GM21526 (cell line): ENCODE data around the gene CD3G.
"Not testable (repeated sequence)": the region's sequence is repeated elsewhere in the genome, so short reads cannot be mapped to it uniquely, and the experiment has no call there.

Source experiments
- ATAC-seq: cut with Tn5 transposase; IDR thresholded peaks from one replicate; pipeline ENCODE4 v1.9.1; 2021; ENCODE audit warnings: moderate library complexity; ENCODE audit not compliant: unreplicated experiment, low FRiP score

The CD3G gene

DNA sequence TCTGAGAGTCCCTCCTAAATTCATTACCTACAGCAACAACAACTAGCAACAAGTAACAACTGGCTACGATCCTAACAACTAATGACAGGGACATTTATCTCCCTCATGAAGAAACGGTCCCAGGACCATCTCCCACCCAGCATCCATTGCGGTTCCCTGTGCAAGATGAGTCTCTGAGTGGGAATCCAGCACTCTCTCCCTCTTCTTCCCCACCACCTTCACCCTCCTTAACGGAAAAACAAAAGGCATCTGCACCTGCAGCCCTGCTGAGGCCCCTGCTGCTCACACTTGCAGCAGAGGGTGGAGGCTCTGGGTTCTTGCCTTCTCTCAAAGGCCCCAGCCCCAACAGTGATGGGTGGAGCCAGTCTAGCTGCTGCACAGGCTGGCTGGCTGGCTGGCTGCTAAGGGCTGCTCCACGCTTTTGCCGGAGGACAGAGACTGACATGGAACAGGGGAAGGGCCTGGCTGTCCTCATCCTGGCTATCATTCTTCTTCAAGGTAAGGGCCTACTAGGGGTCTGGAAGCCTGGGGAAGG lies at the start of gene CD3G:
TSS of gene CD3G (plus strand) at position 364 of the 535 bp plus-strand sequence. CDS start at position 444, 80 bp downstream.
- ATAC-seq = no peak

DNA sequence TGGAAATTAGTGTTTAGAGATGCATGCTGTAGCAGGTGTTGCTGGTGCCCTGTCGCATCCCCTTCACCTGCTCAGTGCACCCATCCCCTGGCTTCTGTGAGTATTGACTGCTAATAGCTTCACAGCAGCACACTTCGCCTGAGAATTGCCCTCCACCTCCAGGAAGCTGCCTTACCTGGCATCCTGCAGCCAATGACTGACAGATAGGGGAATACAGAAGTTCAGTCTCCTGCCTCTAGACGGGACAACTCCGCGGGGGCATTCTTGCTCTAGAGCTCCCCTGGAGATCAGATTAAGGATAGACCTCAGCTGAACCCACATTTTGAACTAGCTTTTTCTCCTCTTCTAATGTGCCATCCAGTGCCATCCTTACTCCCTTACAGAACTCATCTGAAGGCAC lies 48.9 kb upstream of the CD3G start:
- no peak for ATAC-seq

DNA sequence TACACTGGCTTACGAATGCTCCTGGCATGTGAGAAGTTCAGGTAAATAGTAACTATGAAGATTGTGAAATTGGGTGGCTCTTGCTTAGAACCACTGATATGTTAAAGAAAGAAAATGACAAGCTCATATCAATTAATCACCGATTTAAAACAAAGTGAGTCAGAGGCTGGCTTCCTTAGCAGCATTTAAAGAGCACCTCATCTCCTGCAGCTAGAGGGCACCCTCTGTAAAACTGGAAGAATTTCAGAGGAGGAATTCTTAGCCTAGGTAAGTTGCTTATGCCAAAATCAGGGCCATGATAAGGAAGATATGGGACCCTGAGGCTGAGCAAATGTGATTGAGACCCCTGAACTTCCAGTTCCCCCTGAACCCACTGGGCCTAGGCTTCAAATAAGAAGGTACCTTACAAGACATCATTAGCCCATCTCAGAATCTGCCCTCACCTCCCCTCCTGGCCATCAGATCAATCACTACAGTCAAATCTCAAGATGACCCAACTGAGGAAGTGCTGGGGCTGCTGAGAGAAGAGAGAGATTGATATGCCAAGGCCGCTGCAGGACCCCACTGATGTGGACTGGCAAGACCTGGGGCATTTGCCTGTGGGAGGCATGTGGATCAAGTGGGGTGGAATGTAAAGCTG lies 48.2 kb upstream of the CD3G start:
- no peak for ATAC-seq

DNA sequence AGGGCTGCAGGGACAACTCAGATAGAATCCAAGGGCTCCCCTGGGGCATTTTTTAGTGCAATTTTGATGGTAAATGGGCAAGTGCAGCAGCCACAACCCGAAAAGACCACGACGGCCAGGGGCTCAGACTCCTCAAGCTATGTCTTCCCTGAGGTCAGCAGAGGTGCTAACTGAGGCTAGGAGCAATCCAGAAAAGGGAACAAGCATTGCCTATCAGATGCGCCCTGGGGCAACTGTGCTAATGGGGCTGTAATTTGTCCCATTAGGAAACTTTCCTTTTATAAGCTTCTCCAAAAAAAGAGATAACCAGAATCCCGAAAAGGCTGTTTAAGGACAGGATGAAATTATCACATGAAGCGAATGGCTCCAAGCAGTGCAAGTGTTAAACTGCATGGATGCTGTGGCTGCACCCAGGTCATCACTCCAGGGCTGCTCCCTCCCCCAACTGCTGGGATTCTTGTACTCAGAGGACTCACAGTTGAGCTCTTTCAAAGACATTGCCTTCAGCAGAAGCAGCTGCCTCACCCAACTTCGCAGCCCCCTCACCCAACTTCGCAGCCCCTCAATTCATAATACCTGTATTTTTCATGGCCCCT lies 42.4 kb upstream of the CD3G start:
- ATAC-seq = no peak

DNA sequence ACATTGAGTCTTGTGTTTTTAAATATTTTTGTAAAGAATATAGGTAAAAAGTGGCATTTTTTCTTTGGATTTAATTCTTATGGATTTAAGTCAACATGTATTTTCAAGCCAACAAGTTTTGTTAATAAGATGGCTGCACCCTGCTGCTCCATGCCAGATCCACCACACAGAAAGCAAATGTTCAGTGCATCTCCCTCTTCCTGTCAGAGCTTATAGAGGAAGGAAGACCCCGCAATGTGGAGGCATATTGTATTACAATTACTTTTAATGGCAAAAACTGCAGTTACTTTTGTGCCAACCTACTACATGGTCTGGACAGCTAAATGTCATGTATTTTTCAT lies 39.9 kb upstream of the CD3G start:
- ATAC-seq = no peak

DNA sequence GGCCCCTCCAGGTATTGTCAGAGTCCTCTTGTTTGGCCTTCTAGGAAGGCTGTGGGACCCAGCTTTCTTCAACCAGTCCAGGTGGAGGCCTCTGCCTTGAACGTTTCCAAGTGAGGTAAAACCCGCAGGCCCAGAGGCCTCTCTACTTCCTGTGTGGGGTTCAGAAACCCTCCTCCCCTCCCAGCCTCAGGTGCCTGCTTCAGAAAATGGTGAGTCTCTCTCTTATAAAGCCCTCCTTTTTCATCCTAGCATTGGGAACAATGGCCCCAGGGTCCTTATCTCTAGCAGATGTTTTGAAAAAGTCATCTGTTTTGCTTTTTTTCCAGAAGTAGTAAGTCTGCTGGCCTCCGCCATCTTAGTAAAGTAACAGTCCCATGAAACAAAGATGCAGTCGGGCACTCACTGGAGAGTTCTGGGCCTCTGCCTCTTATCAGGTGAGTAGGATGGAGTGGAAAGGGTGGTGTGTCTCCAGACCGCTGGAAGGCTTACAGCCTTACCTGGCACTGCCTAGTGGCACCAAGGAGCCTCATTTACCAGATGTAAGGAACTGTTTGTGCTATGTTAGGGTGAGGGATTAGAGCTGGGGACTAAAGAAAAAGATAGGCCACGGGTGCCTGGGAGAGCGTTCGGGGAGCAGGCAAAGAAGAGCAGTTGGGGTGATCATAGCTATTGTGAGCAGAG lies 39.4 kb upstream of the CD3G start, which contains the start of gene CD3E:
TSS of gene CD3E (plus strand) at position 163 of the 681 bp plus-strand sequence. CDS start at position 386, 223 bp downstream.
- no peak for ATAC-seq

DNA sequence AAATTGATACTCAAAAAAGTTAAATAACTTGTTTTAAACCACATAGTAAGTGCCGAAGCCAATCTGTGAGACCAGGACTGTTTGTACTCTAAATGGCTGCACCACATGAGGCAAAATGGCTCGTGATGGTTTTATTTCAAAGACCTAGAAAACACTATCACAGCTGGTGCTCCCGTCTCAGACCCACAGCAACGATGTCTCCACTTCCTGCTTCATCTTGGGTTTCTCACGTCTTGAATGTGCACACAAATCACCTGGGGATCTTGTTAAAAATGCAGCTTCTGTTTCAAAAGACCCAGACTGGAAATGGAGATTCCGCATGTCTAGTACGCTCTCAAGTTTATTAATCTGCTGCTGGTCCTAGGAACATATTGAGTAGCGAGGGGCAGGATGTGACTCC lies 38.4 kb upstream of the CD3G start:
- ATAC-seq = no peak

DNA sequence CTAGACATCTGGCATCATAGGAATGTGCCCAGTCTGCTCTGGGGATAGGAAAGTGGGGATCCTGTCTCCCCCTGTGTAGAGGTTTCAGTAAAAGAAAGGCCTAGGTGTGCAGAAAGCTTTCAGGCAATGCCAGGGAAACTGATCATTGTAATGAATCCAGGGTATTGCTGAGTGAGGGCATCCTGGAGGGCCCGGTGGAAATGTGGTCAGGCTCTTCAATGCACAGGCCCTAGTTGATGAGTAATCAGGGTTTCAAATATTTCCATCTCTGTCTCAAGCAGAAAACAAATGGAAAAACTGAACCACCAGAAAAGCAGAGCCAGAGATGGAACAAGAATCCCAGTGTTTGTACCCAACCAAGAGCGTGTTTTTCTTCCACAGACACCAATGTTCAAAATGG lies 37.6 kb upstream of the CD3G start:
- no peak for ATAC-seq

DNA sequence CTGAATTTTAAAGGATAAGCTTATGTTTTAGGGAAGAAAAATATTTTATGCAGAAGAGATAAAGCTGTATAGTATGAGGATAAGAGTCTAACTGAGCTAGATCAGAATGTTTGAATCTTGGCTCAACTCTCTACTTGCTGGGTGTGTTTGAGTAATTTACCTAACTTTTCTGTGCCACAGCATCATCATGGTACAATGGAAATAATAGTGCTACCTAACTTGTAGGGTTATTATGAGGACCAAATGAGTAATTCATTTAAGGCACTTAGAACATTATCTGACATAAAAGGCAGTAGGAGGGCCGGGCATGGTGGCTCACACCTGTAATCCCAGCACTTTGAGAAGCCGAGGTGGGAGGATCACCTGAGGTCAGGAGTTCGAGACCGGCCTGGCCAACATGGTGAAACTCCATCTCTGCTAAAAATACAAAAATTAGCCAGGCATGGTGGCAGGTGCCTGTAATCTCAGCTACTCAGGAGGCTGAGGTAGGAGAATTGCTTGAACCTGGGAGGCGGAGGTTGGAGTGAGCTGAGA lies 35.1 kb upstream of the CD3G start:
- ATAC-seq = not testable (repeated sequence)

DNA sequence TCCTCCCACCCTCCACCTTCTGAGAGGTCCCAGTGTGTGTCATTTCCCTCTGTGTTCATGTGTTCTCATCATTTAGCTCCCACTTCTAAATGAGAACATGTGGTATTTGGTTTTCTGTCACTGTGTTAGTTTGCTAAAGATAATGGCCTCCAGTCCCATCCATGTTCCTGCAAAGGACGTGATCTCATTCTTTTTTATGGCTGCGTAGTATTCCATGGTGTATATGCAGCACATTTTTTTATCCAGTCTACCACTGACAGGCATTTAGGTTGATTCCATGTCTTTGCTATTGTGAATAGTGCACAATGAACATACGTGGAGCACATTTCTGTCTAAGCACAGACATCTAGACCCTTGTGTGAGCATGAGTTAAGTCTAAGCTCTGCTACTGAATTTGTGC lies 33.9 kb upstream of the CD3G start:
- ATAC-seq = no peak

DNA sequence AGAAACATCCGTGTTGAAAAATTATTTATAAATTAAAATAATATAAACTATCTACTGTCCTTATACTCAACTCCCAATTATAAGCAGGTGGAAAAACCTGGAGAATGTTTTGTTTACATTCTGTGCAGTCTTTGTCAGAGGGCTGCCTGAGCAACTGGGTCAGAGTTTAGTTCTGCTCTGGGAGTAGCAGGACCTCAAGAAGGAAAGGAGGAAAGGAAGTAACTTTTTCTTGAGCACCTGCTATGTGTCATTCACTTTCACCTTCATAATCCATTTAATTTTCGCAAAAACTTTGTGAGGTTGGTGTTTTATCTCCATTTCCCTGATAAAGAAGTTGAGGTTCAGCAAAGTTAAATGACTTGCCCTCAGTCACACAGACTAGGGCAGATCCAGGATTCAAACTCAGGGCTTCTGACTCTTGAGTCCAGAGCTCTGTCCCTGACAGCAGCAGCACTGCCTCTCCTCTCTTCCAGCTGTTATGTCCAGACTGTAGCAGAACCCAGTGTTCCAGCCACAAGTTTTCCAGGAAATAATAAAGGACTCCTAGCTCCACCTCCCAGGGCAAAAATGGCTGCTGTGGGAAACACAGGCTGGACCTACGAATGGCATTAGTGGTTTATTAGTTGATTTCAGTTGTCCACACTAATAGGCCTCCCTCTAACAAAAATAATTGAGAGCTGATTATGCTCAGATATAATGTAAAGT lies 33.2 kb upstream of the CD3G start:
- no peak for ATAC-seq

DNA sequence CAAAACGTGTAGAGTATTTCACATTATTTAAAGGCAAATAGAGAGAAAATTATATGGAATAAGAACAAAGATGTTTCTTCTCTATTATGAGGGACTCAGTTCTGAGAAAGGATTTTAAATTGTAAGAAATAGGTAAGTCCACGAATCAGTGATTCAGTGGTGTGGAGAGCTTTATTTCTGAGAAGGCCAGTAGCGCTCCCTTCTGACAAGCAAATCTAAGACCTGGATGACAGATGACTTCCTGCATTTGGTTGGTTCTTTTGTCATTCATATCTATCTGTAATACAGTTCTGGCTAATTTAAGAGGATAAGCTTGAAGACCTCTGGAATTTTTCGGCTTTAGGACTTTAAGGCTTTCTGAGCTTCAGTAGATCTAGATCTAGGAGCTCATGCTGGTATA lies 32.6 kb upstream of the CD3G start:
- no peak for ATAC-seq

DNA sequence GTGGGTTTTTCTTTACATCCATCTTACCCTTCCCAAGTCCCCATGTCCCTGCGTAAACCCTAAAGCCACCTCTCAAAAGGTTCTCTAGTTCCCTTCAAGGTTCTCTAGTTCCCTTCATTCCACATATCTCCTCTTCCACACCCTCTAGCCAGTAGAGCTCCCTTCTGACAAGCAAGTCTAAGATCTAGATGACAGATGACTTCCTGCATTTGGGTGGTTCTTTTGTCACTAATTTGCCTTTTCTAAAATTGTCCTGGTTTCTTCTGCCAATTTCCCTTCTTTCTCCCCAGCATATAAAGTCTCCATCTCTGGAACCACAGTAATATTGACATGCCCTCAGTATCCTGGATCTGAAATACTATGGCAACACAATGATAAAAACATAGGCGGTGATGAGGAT lies 31.8 kb upstream of the CD3G start:
- no peak for ATAC-seq

DNA sequence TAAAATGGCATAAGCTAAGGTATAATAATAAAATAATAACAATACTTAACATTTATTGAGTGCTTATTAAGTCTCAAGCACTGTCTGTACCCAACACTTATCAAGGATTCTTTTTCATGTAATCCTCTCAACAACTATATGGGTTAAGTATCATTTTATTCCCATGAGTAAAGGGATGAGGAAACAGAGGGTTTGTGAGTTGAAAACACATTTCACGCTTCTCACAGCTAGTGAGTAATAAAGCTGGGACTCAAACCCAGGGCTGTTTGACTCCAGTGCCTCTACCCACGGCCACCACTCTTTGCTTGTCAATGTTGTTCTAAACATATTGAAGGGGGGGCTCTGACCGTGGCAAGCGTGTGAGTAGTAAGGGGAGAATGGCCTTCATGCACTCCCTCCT lies 30.9 kb upstream of the CD3G start:
- no peak for ATAC-seq

DNA sequence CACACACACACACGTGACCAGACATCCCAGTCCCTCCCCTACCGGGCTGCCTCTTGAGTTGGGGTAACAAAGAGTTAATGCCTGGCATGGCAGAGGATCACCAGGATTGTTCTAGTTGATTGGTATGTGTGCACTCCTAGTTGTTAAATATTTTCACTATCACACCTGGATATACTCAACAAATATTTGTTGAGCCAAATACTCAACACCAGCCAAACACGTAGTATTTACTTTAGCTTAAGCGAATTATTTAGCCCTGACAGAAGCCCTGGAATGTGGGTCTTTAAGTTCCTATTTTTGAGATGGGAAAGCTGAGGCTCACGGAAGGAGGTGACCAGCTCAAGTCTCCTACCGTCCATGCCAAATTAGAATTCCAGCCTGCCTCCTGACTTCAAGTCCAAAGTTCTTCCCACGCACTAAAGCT lies 29.1 kb upstream of the CD3G start:
- no peak for ATAC-seq

DNA sequence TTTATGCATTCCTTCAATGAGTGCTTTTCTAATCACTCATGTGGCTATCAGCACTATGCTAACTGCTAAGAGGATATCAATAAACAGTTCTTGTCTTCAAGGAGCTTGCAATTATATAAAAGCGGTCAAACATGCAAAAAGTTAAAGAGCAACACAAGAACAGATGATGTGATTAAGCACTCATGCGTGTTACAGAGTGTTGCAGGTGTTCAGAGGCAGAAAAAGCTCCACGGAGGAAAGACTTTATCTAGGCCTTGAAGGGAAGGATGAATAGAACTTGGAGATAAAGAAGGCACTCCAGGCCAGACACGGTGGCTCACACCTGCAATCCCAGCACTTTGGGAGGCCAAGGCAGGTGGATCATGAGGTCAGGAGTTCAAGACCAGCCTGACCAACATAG lies 26.0 kb upstream of the CD3G start:
- no peak for ATAC-seq

DNA sequence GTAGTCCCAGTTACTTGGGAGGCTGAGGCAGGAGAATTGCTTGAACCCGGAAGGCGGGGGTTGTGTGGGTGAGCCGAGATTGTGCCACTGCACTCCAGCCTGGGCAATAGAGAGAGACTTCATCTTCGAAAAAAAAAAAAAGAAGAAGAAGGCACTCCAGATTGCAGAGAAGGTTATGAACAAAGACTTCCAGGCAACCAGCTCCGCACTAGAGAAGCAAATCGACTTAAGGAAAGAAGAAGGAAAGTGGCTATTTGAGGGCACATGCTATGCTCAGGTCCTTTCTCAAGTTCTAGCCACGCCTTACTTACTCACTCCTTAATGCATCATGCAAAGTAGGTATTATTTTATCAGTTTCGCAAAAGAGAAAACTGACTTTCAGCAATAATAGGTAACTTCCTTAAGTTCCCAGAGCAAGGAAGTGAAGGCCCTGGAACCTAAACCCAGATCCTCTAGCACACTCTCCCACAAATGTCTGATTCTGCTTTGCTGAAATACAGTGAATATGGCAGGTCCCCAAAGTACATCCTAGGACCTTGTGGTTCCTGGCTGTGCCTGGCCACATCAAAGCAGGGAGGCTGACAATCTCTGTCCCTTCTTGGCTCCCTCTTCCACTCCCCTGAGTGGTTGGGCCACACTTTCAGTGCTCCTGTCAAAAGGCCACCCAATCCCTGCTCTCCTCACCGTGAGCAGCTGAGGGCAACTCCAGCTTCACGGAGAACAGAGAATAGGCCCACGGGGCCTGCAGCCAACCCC lies 25.4 kb upstream of the CD3G start:
- no peak for ATAC-seq

DNA sequence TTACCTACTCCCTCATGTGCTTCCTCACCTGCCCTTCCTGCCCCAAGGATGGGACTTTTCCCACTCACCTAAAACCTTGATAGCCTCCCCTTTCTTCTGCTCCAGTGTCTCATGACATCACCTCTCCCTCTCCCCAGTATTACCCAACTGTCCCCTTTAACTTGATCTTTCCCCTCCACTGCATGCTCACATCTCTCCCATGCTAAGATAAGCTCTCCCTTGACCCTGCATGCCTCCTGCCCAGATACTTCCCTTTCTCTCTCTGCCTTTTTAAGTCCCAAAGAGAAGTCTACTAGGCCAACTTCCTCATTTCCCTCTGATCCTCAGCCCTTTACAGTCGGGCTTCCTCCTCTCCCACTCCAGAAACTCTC lies 24.8 kb upstream of the CD3G start:
- ATAC-seq = no peak

DNA sequence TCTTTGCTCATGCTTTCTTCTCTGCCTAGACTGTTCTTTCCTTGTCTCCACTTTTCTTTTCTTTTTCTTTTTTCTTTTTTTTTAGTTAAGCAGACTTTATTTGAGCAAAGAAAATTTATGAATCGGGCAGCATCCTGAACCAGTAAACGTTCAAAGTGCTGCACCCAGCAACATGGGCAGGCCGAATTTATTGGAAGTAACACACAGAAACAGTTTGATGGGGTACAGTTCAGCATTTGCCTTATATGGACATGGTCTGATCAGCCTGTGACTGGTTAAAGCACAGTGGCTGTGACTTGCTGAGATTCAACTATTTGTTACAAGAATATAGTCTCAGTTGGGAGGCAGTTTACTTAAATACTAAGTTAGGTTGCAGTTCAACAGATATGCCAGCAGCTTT lies 23.6 kb upstream of the CD3G start:
- no peak for ATAC-seq

DNA sequence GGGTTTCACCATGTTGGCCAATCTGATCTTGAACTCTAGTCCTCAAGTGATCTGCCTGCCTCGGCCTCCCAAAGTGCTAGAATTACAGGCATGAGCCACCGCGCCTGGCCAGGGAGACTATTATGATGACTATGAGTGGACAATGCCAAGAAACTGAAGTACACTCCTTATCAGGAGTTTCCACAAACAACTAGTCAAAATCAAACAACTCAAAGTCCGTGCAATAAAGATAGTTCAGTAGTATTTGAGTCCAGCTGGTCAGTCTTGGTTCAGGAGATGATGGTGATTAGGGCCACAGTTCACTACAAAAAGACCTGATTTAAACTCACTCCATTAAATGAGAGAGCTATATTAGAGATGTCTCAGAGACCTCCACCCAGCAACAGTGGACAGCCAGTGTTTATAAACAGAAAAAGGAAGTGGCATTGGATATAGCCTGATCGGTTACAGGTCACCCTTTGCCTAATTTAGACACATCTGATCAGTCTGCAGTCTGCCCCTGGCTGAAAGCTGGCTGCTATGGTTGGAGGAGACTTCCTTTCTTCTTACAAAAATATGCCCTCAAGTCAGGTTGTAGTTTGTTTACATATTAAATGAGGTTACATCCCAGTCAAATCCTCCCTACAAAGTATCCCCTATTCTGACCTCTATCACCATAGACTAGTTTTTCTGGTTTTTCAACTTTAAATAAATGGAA lies 22.6 kb upstream of the CD3G start:
- no peak for ATAC-seq
